Embryonic facial prominence (tissue), 1 donor: ENCODE results near the gene TMEM242.

Experiments used
- DNase-seq: peaks from one replicate; pipeline ENCODE4 v3.0.0-alpha.2; 2016; ENCODE audit errors: extremely low spot score

Gene TMEM242

DNA sequence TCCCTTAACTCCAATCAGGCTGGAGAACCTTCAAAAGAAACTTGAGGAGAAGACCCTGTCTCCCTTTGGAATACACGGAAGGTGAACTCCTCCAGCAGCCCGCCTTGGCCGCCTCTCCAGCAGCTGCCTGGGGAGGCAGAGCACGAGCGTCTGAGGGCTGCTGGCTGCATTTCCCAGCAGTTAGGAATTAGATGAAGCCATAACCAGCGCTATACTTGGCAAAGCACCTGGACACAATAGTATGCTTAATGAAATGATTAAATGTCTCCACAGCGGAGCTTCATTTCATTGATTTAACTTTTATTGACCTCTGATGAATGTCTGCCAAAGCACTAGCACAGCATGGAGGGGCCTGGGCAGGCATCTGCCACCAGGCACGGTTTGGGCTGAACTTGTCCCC lies 73.5 kb downstream of the TMEM242 start:
- DNase-seq: no peak

DNA sequence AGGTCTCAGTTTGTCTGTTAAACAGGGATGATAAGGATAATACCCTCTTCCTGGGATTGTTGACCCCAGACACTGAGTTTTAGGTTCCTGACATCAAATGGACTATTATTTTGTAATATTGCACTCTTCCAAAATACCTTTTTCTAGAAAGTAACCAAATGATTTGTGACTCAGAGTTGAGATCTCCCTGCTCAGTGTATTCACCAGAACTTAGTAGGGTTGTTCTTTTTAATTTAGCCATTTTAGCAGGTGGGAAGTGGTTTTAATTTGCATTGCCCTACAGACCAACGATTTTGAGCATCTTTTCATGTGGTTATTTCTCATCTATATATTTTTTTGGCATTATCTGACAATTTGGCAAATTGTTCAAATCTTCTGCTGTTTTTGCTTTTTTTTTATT lies 75.1 kb downstream of the TMEM242 start:
- no peak for DNase-seq

DNA sequence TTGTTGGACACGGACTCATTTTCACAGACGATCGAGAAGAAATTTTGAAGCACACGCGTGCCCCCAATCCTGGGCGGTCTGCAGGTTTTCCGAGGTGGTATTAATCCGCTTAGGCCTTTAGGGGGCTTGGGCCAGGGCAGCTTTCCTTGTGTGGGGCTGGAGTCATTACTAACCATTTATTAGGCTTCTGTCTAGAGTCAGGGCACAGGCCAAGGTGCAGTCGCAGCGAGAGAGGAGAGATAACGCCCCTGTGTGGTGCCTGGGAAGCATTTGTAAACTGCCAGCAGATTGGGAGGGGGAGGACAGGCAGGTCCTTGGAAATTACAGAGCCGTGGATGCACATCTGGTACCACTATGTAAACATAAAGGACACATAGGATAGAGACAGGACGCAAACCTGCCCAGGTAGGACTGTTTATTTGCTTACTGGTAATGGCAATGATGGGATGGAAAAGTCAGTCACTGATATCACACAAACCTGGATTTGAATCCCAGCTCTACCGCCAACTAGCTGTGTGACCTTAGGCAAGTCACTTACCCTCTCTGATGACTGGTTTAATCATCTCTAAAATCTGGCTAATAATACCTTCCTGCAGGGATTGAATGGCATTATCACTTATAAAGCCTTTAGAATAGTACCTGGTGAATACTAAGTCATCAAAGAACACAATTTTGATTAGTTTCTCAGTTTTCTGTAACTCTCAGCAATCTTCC lies 76.4 kb downstream of the TMEM242 start:
- no peak for DNase-seq

DNA sequence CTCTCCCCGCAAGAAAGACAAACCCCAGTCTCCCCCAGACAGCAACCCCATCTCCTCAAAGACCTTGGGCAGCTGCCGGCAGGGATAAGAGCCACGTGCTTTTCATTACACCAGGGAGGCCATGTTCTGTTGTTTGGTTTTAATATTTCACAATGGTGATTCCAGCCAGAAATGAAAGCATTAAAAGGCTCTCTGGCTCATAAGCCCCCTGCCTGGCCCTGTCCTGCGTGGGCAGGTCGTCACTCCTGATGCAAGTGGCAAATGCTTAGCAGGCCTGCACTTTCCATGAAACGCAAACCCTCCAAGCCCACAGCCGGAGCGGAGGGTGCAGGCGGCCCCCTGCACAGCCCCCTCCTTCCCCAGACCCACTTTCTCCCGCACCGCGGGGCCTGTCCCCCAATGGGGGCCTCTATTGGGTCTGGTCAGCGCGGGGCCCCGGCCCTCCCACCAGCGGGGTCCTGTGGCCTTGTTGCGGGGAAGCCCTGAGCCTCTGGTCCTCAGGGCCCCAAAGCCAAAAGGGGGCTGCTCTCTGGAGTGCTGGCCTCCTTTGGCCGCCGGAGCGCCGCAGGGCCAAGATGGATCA lies 77.2 kb downstream of the TMEM242 start:
- no peak for DNase-seq

DNA sequence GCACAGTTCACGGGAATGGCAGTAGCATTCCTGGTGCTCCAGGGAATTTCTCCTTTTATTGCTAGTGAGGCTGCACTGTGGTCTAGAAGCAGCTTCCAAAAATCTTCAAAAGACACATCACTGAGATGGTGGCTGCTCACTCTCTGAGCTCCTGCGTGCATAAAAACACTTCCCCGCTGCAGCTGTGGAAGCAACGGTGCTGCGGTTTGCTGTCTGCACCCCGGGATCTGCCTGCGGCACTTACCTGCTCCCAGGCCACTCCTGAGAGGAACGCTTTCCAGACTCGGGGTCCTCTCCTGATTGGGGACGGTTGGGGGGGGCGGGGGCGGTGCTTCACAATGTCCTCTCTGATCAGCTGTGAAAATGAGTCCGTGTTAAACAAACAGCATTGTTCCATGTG lies 77.9 kb downstream of the TMEM242 start:
- no peak for DNase-seq

DNA sequence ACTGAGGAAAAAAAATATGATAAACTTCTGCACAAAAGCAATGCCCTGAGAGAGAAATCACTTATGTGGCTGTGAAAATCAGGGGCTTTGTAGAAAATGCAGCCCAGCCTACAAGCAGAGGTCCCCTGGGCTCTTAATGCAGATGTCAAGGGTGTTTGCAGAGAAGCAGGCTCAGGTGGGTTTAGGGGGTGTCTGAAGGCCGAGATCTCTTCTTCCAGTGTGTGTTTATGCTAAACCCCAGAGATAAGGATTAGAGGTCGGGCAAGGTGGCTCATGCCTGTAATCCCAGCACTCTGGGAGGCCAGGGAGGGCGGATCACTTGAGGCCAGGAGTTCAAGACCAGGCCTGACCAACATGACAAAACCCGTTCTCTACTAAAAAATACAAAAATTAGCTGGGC lies 78.5 kb downstream of the TMEM242 start:
- DNase-seq: no peak

DNA sequence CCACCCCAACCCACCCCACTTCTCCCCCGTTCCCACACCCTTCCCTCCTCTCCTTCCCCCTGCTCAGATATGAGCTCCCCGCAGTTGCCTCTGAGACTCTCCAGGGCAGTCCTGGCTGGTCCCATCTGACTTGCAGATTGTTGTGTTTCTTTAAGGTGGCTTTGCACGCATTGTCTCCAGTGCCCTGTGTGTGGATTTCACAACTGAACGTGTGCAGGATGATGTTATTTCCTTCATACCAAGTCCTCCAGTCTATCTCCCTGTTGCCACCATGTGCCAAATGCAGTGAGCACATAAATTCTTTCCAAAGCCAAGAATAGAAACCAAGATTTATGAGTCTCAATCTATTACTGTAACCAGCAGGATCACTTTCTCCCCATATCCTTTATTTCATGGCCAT lies 79.1 kb downstream of the TMEM242 start:
- no peak for DNase-seq

DNA sequence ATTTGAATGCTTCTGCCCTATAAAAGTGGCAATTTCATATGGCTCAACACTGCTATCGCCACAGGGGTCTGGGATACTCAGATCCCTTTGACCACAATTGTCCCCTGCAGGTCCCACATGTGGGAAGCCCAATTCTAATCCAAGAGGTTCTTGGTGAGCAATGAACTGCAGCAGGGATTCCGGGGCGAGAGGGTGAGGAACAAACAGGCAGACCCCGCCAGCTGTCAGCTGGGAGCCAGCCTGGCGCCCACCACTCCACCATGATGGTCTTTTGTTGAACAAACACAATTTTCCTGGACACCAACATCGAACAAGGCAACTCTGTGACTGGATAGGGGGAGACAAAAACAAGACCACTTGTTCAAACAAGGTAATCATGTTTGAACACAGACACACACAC lies 80.5 kb downstream of the TMEM242 start:
- no peak for DNase-seq

DNA sequence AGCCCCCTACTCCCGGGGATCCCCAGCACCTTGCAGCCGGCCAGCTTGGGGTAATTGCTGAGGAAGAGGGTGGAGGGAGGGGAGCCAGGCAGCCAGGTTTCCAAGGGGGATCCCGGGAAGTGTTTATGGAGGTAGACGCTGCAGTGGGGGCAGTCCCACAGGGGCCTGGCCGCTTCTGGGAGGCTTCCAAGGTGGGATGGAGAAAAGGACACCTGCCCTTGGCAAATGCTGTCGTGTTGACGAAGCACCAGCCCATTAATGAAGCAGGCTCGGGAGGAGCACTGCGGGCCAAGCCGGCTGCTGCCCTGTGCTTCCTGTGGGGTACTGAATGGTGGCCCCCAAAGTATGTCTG lies 82.4 kb downstream of the TMEM242 start:
- no peak for DNase-seq

DNA sequence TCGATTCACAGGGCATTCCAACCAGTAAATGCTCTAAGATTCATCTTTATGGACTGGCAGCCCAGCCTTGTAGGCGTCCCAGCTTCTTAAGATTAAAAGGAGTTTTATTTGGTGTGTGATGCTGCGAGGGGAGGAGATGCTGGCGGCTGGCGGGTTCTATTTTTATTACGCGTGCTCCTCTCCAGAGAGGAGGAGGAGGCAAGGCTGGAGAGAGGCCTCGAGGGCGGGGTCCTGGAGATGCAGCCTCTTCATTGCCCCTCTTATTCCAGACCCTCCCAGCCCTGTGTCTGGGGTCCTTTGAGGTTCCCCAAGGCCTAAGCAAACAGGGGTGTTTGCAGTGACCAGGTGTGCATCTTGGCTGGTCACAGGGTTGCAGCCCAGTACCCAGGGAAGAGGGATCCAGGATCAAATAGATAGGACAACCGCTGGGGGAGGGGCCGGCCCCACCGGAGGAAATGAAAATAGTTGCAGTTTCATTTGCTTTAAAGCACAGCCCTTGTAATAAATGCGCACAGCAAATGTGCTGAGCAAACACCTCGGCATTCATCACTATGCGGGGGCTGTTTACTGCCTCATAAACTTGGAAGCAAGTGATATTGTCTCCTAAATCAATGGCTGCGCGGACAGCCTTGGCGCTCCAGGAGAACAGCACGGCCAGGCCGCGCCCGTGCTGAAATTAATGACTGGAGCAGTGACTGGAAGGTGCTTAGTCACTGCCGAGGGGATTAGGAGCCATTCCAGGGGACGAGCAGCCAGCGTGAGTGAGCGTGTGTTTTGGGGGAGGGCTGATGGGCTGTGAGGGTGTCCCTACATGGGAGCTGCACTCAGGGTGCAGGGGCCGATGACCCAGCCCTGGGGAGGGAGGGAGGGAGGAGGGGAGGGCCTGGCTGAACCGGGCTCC lies 83.0 kb downstream of the TMEM242 start:
- DNase-seq: no peak

DNA sequence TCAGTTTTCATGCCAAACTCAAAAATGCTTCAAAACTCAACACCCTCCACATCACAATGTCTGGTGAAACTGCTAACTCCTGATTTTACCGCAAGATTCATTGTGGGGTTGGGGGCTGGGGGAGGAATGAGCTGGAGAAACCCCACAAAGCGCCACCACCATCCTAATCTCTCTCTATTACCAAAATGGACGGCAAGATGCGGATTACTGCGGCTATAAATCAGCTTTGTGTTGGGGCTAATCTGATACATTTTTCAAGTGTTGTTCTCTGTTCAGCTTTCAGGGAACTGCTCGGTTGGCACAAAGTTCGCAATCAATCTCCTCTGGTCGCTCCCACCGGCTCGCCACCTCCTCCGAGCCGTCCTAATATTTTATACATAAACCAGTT lies 83.7 kb downstream of the TMEM242 start:
- no peak for DNase-seq
